Measurements from ENCODE around the gene COMP. TPM values are rescaled to one million over a fixed set of nuclear protein-coding genes. Genes with fewer than 3 reads are reported as not detected.

COMP gene
- total RNA-seq, 1 experiment from 2014 or later, result 0.69 TPM

DNA sequence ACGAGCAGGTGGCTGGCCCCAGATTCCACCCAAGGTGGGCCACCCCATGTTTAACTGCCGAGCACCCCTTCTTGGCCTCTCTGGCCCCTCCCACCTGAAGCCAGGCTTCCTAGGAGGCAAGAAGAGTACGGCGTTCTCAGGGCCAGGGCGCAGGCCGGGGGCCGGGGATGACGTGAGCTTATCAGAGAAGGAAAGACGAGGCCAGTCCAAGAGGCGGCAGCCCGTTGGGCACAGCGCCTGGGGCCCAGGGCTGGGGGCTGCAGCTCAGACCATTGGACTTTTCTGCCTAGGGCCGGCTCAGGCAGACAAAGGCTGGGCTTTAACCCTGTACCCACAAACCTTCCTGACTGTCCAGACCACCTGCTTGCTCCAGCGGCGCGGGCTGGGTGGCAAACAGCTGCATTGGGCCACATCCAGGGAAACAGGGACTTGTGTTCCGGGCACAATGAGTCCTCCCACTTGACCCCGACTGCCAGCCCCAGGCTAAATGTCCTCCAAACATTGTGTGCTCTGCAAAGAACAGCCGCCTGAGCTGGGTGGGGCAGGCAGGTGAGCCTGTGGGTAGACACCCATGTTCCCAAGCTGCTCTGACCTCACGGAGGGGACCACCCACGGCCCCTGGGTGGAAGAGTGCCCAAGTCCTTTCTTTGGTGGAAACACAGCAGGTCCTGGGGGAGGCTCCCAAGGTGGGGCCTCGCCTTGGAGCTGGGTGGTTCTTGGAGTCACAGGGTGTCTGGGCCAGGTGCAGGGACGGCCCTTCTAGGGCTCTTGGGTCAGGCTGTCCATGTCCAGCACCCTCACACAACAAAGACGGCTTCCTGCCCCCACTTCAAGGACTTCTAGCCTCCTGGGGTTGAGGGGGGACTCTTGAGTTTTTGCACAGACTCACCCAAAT lies 21.9 kb downstream of the COMP start:
- DNase-seq (ENCODE audit: low read depth, low spot score), result no peak
- BruUV-seq (replicated peaks), result no TSS peak
- no peak for TF ChIP-seq TCF7L2 (IDR thresholded peaks at IDR 0.05; ENCODE audit: low read depth, low read length)
- TF ChIP-seq, protein P1, sequence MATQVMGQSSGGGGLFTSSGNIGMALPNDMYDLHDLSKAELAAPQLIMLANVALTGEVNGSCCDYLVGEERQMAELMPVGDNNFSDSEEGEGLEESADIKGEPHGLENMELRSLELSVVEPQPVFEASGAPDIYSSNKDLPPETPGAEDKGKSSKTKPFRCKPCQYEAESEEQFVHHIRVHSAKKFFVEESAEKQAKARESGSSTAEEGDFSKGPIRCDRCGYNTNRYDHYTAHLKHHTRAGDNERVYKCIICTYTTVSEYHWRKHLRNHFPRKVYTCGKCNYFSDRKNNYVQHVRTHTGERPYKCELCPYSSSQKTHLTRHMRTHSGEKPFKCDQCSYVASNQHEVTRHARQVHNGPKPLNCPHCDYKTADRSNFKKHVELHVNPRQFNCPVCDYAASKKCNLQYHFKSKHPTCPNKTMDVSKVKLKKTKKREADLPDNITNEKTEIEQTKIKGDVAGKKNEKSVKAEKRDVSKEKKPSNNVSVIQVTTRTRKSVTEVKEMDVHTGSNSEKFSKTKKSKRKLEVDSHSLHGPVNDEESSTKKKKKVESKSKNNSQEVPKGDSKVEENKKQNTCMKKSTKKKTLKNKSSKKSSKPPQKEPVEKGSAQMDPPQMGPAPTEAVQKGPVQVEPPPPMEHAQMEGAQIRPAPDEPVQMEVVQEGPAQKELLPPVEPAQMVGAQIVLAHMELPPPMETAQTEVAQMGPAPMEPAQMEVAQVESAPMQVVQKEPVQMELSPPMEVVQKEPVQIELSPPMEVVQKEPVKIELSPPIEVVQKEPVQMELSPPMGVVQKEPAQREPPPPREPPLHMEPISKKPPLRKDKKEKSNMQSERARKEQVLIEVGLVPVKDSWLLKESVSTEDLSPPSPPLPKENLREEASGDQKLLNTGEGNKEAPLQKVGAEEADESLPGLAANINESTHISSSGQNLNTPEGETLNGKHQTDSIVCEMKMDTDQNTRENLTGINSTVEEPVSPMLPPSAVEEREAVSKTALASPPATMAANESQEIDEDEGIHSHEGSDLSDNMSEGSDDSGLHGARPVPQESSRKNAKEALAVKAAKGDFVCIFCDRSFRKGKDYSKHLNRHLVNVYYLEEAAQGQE (IDR thresholded peaks at IDR 0.05; ENCODE audit: insufficient read depth in 1 of 2, low read depth in 2 of 2, low read length in 1 of 2), result no peak
- TF ChIP-seq POLR2AphosphoS5 (IDR thresholded peaks at IDR 0.05; ENCODE audit: low read depth, low read length), result no peak
- TF ChIP-seq SIN3A (IDR thresholded peaks at IDR 0.05; ENCODE audit: borderline replicate concordance, insufficient read depth, low read depth, low read length), result no peak
- TF ChIP-seq, protein P2, sequence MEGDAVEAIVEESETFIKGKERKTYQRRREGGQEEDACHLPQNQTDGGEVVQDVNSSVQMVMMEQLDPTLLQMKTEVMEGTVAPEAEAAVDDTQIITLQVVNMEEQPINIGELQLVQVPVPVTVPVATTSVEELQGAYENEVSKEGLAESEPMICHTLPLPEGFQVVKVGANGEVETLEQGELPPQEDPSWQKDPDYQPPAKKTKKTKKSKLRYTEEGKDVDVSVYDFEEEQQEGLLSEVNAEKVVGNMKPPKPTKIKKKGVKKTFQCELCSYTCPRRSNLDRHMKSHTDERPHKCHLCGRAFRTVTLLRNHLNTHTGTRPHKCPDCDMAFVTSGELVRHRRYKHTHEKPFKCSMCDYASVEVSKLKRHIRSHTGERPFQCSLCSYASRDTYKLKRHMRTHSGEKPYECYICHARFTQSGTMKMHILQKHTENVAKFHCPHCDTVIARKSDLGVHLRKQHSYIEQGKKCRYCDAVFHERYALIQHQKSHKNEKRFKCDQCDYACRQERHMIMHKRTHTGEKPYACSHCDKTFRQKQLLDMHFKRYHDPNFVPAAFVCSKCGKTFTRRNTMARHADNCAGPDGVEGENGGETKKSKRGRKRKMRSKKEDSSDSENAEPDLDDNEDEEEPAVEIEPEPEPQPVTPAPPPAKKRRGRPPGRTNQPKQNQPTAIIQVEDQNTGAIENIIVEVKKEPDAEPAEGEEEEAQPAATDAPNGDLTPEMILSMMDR (IDR thresholded peaks at IDR 0.05), result no peak
- Histone ChIP-seq H3K36me3 (ENCODE audit: control insufficient read depth, insufficient read depth, low read length) (no peaks in the 10 kb centered on the region), H3K27ac (ENCODE audit: low read length) (no peak overlapping the region), H3K4me1 (ENCODE audit: control insufficient read depth, insufficient read depth, low read length) (no peaks in the 10 kb centered on the region), H3K9me3 (ENCODE audit: control insufficient read depth, insufficient read depth, low read depth, low read length) (no peaks in the 10 kb centered on the region), H3K27me3 (ENCODE audit: control insufficient read depth, insufficient read depth, low read length) (no peaks in the 10 kb centered on the region), H3K4me3 (ENCODE audit: low read depth in 2 of 2, low read length in 2 of 2) (no peak overlapping the region)
- POLR2A ChIA-PET, result interaction anchor here (0.5 kb wide), 1 partner anchor 29 kb away, joined by 4 read pairs; no protein-coding TSS in a partner anchor
- in situ Hi-C loops (cut with HindIII; ENCODE audit: low pct_unique_long_range_greater_than_20kb, low sequenced_read_pairs), result no loop called here
- CTCF ChIA-PET, result no interaction called here
- intact Hi-C loops (cut with micrococcal nuclease; ENCODE audit: unreplicated experiment), result no loop called here
- ATAC-seq, result no peak

DNA sequence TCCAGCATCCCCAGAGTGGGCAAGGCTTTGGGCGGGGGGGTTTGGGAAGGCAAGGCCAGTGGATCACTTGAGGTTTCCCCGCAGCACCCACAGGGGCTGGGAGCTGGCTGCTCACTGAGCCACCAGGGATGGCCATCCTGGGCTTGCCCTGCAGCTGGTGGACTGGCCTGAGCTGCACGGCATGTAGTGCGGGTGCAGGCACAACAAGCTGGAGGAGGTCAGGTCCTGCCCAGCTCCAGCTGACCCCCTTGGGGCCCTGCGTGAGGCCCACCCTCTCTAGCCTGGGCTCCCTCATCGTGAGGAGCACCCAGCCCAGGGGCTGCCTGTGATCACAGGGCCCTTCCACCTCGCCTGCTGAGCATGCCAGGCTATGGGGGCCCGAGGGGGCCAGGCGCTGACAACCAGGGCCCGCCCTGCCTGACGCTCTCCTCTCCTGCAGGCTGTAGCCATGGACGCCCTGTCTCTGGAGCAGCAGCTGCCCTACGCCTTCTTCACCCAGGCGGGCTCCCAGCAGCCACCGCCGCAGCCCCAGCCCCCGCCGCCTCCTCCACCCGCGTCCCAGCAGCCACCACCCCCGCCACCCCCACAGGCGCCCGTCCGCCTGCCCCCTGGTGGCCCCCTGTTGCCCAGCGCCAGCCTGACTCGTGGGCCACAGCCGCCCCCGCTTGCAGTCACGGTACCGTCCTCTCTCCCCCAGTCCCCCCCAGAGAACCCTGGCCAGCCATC lies 22.9 kb downstream of the COMP start:
- ATAC-seq, result no peak

More for the DNA sequence above, 22.9 kb downstream of the COMP start:
- no peak overlapping the region for H3K4me3 ChIP-seq (ENCODE audit: low read depth in 2 of 2, low read length in 2 of 2)
- intact Hi-C loops (cut with micrococcal nuclease; ENCODE audit: unreplicated experiment), result no loop called here
- H3K4me1 ChIP-seq (ENCODE audit: control insufficient read depth, insufficient read depth, low read length), result 0 out of 2 replicates have a peak, but pooled peaks cover 3% of the 10 kb centered on the region
- H3K27me3 ChIP-seq (ENCODE audit: control insufficient read depth, insufficient read depth, low read length), result no peaks in the 10 kb centered on the region
- no peak for DNase-seq (ENCODE audit: low read depth, low spot score)
- BruUV-seq (replicated peaks), result no TSS peak
- in situ Hi-C loops (cut with HindIII; ENCODE audit: low pct_unique_long_range_greater_than_20kb, low sequenced_read_pairs), result no loop called here
- ChIA-PET POLR2A (no interaction called here), CTCF (interaction anchor here (0.6 to 0.7 kb wide), 2 partner anchors 65 to 461 kb away, joined by 3 to 5 read pairs; no protein-coding TSS in a partner anchor)
- no peak overlapping the region for H3K27ac ChIP-seq (ENCODE audit: low read length)
- H3K36me3 ChIP-seq (ENCODE audit: control insufficient read depth, insufficient read depth, low read length), result no peaks in the 10 kb centered on the region
- TF ChIP-seq, protein P2 (IDR thresholded peaks at IDR 0.05), result no peak
- no peak for TF ChIP-seq TCF7L2 (IDR thresholded peaks at IDR 0.05; ENCODE audit: low read depth, low read length)
- TF ChIP-seq POLR2AphosphoS5 (IDR thresholded peaks at IDR 0.05; ENCODE audit: low read depth, low read length), result no peak
- TF ChIP-seq, protein P1 (IDR thresholded peaks at IDR 0.05; ENCODE audit: insufficient read depth in 1 of 2, low read depth in 2 of 2, low read length in 1 of 2), result no peak
- no peak for TF ChIP-seq SIN3A (IDR thresholded peaks at IDR 0.05; ENCODE audit: borderline replicate concordance, insufficient read depth, low read depth, low read length)
- H3K9me3 ChIP-seq (ENCODE audit: control insufficient read depth, insufficient read depth, low read depth, low read length), result no peaks in the 10 kb centered on the region
